ENCODE results near the gene ERCC3. TPM values are rescaled to one million over a fixed set of nuclear protein-coding genes. Genes with fewer than 3 reads are reported as not detected.

ERCC3 gene
- total RNA-seq, 4 donors from 2014 or later, result 30.3 to 39.0 (median 34.5) TPM

DNA sequence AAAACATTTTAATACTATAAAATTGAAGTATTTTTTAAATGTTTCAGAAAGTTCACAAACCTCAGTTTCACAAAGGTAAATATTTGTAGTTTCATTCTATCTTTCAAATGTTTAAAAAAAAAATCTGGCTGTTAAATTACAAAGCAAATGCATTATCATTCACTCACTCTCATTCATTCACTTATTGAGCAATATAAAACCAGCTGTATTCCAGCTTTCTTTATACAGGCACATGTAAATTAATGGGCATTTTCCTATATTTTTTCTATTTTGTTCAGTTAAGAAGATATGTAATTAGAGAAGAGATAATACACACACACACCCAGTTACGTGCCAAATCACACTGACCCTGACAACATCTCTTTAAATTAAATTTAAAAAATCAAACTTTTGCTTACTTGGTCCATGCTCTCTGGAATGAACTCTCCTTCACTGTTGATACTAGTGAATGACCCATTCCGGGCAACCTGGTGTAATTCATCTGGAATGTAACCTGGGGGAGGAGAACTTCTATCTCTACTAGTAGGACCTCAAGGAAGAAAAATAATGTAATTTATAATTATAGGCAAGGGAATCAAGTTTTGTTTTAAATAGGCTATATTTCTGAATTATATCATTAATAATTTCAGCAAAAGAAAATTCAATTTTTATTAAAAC, 32.5 kb upstream of the ERCC3 start:
- no peak for TF ChIP-seq EP300 (IDR thresholded peaks at IDR 0.05)
- no peak for TF ChIP-seq POLR2AphosphoS5 (IDR thresholded peaks at IDR 0.05)
- TF ChIP-seq, protein P1, sequence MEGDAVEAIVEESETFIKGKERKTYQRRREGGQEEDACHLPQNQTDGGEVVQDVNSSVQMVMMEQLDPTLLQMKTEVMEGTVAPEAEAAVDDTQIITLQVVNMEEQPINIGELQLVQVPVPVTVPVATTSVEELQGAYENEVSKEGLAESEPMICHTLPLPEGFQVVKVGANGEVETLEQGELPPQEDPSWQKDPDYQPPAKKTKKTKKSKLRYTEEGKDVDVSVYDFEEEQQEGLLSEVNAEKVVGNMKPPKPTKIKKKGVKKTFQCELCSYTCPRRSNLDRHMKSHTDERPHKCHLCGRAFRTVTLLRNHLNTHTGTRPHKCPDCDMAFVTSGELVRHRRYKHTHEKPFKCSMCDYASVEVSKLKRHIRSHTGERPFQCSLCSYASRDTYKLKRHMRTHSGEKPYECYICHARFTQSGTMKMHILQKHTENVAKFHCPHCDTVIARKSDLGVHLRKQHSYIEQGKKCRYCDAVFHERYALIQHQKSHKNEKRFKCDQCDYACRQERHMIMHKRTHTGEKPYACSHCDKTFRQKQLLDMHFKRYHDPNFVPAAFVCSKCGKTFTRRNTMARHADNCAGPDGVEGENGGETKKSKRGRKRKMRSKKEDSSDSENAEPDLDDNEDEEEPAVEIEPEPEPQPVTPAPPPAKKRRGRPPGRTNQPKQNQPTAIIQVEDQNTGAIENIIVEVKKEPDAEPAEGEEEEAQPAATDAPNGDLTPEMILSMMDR (IDR thresholded peaks at IDR 0.05), result no peak
- no peak for TF ChIP-seq POLR2A (IDR thresholded peaks at IDR 0.05)
- Histone ChIP-seq H3K4me3 (no peak overlapping the region), H3K36me3 (peaks cover 0 to 87% of the 10 kb centered on the region in 2 donors), H3K27ac (no peak overlapping the region), H3K27me3 (no peaks in the 10 kb centered on the region), H3K4me1 (peaks cover 0 to 11% (median 0%) of the 10 kb centered on the region in 3 donors), H3K9me3 (no peaks in the 10 kb centered on the region)
- no peak for ATAC-seq
- 71 to 81% methylated on average over 2 of the region's 2 CpGs for WGBS, 2 donors (ENCODE audit: low coverage in 1 of 2)

DNA sequence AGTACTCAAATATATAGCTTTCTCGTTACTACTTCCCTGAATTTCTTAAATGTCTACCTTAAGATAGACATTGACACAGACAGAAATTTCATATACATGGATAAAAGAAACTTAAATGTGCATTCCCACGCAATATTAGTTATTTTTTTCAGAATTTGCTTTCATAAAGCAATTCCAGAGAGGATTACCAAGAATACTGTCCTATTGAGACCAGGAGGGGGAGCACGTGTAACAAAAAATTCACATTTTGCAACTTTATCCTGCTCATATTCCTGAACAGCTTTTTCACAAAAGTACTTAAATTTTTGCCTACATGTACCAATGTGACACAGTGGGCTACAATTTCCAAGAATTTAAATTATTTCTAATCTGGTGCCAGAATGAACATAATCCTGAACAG, 30.7 kb upstream of the ERCC3 start:
- 33 to 41% methylated on average over 3 of the region's 3 CpGs for WGBS, 2 donors (ENCODE audit: low coverage in 1 of 2)
- no peak for ATAC-seq

DNA sequence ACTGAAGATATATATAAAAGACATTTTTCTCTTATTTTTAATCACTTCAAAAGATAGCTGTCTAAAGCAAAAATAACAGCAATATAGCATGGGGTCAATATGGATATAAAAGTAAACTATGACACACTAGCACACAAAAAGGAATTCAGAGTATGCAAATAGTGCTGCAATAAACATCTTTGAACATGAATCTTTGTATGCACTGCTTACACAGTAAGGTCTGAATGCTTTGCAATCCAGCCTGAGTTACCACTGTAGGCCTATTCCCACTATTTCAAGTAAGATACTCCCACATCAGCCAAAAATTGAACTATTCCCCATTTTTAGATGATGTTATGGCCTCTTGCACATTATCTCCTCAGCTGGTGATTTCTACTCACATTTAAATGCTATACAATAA, 27.4 kb upstream of the ERCC3 start:
- H3K9me3 ChIP-seq, result peaks cover 0 to 12% (median 0%) of the 10 kb centered on the region in 3 donors
- TF ChIP-seq EP300 (IDR thresholded peaks at IDR 0.05), result no peak
- TF ChIP-seq, protein P1 (IDR thresholded peaks at IDR 0.05), result no peak
- no peak for TF ChIP-seq POLR2A (IDR thresholded peaks at IDR 0.05)
- no peak for TF ChIP-seq POLR2AphosphoS5 (IDR thresholded peaks at IDR 0.05)
- H3K27ac ChIP-seq, result no peak overlapping the region
- peaks cover 7 to 93% of the 10 kb centered on the region in 2 donors for H3K36me3 ChIP-seq
- no peak overlapping the region for H3K4me3 ChIP-seq
- no peak for ATAC-seq
- no peaks in the 10 kb centered on the region for H3K27me3 ChIP-seq
- peaks cover 0 to 11% (median 0%) of the 10 kb centered on the region in 3 donors for H3K4me1 ChIP-seq

More for the DNA sequence above, 30.7 kb upstream of the ERCC3 start:
- Histone ChIP-seq H3K27me3 (no peaks in the 10 kb centered on the region), H3K4me3 (no peak overlapping the region), H3K36me3 (peaks cover 0 to 91% of the 10 kb centered on the region in 2 donors), H3K27ac (no peak overlapping the region), H3K9me3 (peaks cover 0 to 12% (median 0%) of the 10 kb centered on the region in 3 donors), H3K4me1 (peaks cover 0 to 11% (median 0%) of the 10 kb centered on the region in 3 donors)
- TF ChIP-seq, protein P1 (IDR thresholded peaks at IDR 0.05), result peak; percentile 50 to 71 (median 68)
- TF ChIP-seq EP300 (IDR thresholded peaks at IDR 0.05), result no peak

DNA sequence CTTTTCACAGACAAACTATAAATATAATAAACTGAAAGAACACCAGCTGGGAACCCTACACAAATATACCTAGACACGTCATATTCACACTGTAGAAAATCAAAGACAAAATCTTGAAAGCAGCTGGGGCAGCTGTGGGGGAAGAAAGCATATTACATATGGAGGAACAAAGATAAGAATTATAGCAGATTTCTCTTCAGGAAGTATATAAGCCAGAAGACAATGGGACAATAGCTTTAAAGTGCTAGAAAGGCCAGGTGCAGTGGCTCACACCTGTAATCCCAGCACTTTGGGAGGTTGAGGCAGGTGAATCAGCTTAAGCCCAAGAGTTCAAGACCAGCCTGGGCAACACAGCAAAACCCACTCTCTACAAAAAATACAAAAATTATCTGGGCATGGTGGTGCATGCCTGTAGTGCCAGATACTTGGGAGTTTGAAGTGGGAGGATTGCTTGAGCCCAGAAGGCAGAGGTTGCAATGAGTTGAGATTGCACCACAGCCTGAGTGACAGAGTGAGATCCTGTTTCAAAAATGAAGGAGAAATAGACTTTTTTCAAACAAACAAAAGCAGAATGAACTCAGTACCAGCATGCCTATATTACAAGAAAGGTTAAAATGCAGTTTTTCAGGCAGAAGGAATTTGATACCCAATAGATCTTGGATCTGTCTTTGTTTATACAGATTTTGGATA, 26.8 kb upstream of the ERCC3 start:
- no peak overlapping the region for H3K4me3 ChIP-seq
- no peaks in the 10 kb centered on the region for H3K27me3 ChIP-seq
- peaks cover 0 to 12% (median 0%) of the 10 kb centered on the region in 3 donors for H3K9me3 ChIP-seq
- no peak for ATAC-seq
- peaks cover 0 to 11% (median 0%) of the 10 kb centered on the region in 3 donors for H3K4me1 ChIP-seq
- no peak overlapping the region for H3K27ac ChIP-seq
- WGBS, 2 donors (ENCODE audit: low coverage in 1 of 2), result 89 to 100% methylated on average over 1 of the region's 1 CpG
- H3K36me3 ChIP-seq, result peaks cover 7 to 94% of the 10 kb centered on the region in 2 donors
- TF ChIP-seq EP300 (IDR thresholded peaks at IDR 0.05) (no peak), POLR2AphosphoS5 (IDR thresholded peaks at IDR 0.05) (no peak), POLR2A (IDR thresholded peaks at IDR 0.05) (no peak)
- TF ChIP-seq, protein P1 (IDR thresholded peaks at IDR 0.05), result no peak

Measured in gastroesophageal sphincter (tissue), 4 donors.